MM.1S (cell line): ENCODE measurements around the gene RNFT2.

Experiments
- EZH2 ChIP-seq: fragments of 300-600 bp; sonication (generic); optimal IDR thresholded peaks from 2 replicates; pipeline ENCODE3; 2017; ENCODE audit warnings: low read depth, mild to moderate bottlenecking, antibody characterized with exemption, low read length, mixed read lengths
- TF ChIP-seq, protein P1 (sequence below): fragments of 300-600 bp; sonication (generic); IDR thresholded peaks from 2 replicates; pipeline ENCODE4 v1.5.1; 2016; ENCODE audit warnings: antibody characterized with exemption, low read length, mixed read lengths

DNA sequence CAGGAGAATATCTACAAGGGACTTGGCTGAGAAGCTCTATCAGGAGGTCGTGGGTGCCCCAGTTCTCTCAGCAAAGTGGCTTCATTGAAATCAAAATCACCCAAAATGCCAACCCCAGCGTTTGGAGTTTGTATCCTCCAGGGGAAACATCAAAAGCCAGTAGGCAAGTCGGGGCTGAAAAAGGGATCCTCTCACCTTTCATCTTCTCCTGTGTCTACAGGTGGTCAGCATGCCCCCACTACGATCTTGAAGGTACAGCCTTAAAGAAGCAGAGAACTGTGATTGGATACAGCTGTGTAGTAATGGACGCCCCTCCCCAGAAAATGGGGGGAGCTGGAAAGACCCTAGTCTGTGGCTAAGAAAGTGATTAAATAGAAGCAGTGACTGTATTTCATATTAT, 121.0 kb downstream of the RNFT2 start:
- TF ChIP-seq, protein P1, sequence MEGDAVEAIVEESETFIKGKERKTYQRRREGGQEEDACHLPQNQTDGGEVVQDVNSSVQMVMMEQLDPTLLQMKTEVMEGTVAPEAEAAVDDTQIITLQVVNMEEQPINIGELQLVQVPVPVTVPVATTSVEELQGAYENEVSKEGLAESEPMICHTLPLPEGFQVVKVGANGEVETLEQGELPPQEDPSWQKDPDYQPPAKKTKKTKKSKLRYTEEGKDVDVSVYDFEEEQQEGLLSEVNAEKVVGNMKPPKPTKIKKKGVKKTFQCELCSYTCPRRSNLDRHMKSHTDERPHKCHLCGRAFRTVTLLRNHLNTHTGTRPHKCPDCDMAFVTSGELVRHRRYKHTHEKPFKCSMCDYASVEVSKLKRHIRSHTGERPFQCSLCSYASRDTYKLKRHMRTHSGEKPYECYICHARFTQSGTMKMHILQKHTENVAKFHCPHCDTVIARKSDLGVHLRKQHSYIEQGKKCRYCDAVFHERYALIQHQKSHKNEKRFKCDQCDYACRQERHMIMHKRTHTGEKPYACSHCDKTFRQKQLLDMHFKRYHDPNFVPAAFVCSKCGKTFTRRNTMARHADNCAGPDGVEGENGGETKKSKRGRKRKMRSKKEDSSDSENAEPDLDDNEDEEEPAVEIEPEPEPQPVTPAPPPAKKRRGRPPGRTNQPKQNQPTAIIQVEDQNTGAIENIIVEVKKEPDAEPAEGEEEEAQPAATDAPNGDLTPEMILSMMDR, result no peak
- no peak for TF ChIP-seq EZH2
